Progenitor cell of endocrine pancreas (in vitro differentiated cells): ENCODE results near the gene DNAJA4. TPM values are rescaled to one million over a fixed set of nuclear protein-coding genes. Genes with fewer than 3 reads are reported as not detected.
A peak's percentile ranks its signal among the peaks of the same experiment; 100 is the strongest.

Source experiments
- DNase-seq: peaks from one replicate; pipeline ENCODE4 v3.0.0; 2021; ENCODE audit warnings: low spot score; ENCODE audit not compliant: unreplicated experiment
- H3K27ac Mint-ChIP-seq: 2 replicates; pipeline ENCODE4 v1.8.0; 2021; ENCODE audit warnings: mild to moderate bottlenecking, moderate library complexity, mixed read lengths
- H3K27me3 Mint-ChIP-seq: 2 replicates; pipeline ENCODE4 v1.8.0; 2021; ENCODE audit warnings: mixed read lengths
- H3K36me3 Mint-ChIP-seq: 2 replicates; pipeline ENCODE4 v1.8.0; 2022; ENCODE audit warnings: mixed read lengths; ENCODE audit not compliant: insufficient read depth
- H3K4me1 Mint-ChIP-seq: 2 replicates; pipeline ENCODE4 v1.8.0; 2021; ENCODE audit warnings: low read depth, mixed read lengths
- H3K4me3 Mint-ChIP-seq: 2 replicates; pipeline ENCODE4 v1.8.0; 2021; ENCODE audit warnings: low read depth, mild to moderate bottlenecking, moderate library complexity, mixed read lengths
- H3K9me3 Mint-ChIP-seq: 2 replicates; pipeline ENCODE4 v1.8.0; 2021; ENCODE audit warnings: low read depth, mixed read lengths
- CTCF ChIP-seq: fragments of 200-600 bp; sonication (generic); IDR thresholded peaks from one replicate; pipeline ENCODE4 v1.5.0; 2021; ENCODE audit warnings: antibody characterized with exemption, mild to moderate bottlenecking; ENCODE audit not compliant: unreplicated experiment
- total RNA-seq: library from RNA; stranded (reverse); gene quantifications from 2 replicates; pipeline ENCODE4 v1.2.1, GENCODE V29; 2021

DNAJA4 gene
- total RNA-seq, 1 donor from 2014 or later = 4.8 TPM

GRCh38 chr15:78237146-78237545 lies 27.2 kb upstream of the DNAJA4 start:
- no peak for DNase-seq
- H3K27ac Mint-ChIP-seq = peak overlapping the region; percentile 16

GRCh38 chr15:78239811-78240210 lies 24.6 kb upstream of the DNAJA4 start:
- TF ChIP-seq CTCF = no peak
- H3K36me3 Mint-ChIP-seq = no peaks in the 10 kb centered on the region
- peaks cover 13% of the 10 kb centered on the region for H3K4me1 Mint-ChIP-seq
- H3K27me3 Mint-ChIP-seq = peaks cover 10% of the 10 kb centered on the region
- no peak for DNase-seq
- no peaks in the 10 kb centered on the region for H3K9me3 Mint-ChIP-seq
- H3K4me3 Mint-ChIP-seq = no peak overlapping the region
- H3K27ac Mint-ChIP-seq = no peak overlapping the region

More at GRCh38 chr15:78237146-78237545, 27.2 kb upstream of the DNAJA4 start:
- Mint-ChIP-seq H3K4me3 (no peak overlapping the region), H3K9me3 (no peaks in the 10 kb centered on the region), H3K27me3 (peaks cover 14% of the 10 kb centered on the region), H3K4me1 (peaks cover 5% of the 10 kb centered on the region), H3K36me3 (no peaks in the 10 kb centered on the region)
- no peak for TF ChIP-seq CTCF

- no peaks in the 10 kb centered on the region for H3K9me3 Mint-ChIP-seq
- H3K4me1 Mint-ChIP-seq = peaks cover 14% of the 10 kb centered on the region
- no peak overlapping the region for H3K4me3 Mint-ChIP-seq
- peak; percentile 87 for DNase-seq
- TF ChIP-seq CTCF = peak; percentile 91
- H3K27ac Mint-ChIP-seq = no peak overlapping the region
- peaks cover 4% of the 10 kb centered on the region for H3K27me3 Mint-ChIP-seq
- no peaks in the 10 kb centered on the region for H3K36me3 Mint-ChIP-seq
Measured at GRCh38 chr15:78241017-78241416, 23.3 kb upstream of the DNAJA4 start.

- peaks cover 2% of the 10 kb centered on the region for H3K27me3 Mint-ChIP-seq
- H3K4me1 Mint-ChIP-seq = peaks cover 12% of the 10 kb centered on the region
- no peaks in the 10 kb centered on the region for H3K9me3 Mint-ChIP-seq
- TF ChIP-seq CTCF = peak; percentile 50
- no peaks in the 10 kb centered on the region for H3K36me3 Mint-ChIP-seq
- no peak overlapping the region for H3K27ac Mint-ChIP-seq
- H3K4me3 Mint-ChIP-seq = no peak overlapping the region
- no peak for DNase-seq
Measured at GRCh38 chr15:78242128-78242527, 22.2 kb upstream of the DNAJA4 start.

GRCh38 chr15:78243058-78243457 lies 21.3 kb upstream of the DNAJA4 start:
- no peaks in the 10 kb centered on the region for H3K9me3 Mint-ChIP-seq
- H3K4me1 Mint-ChIP-seq = peaks cover 9% of the 10 kb centered on the region
- no peak overlapping the region for H3K4me3 Mint-ChIP-seq
- no peaks in the 10 kb centered on the region for H3K36me3 Mint-ChIP-seq
- TF ChIP-seq CTCF = no peak
- peaks cover 5% of the 10 kb centered on the region for H3K27me3 Mint-ChIP-seq
- DNase-seq = no peak
- no peak overlapping the region for H3K27ac Mint-ChIP-seq
